GM21737 (cell line): Measurements from ENCODE around the gene DCUN1D2.
"Not testable (repeated sequence)": the region's sequence is repeated elsewhere in the genome, so short reads cannot be mapped to it uniquely, and the experiment has no call there.

Experiments used
- ATAC-seq: cut with Tn5 transposase; IDR thresholded peaks from one replicate; pipeline ENCODE4 v1.9.1; 2021; ENCODE audit warnings: mild to moderate bottlenecking, moderate library complexity; ENCODE audit not compliant: unreplicated experiment

The DCUN1D2 gene

GRCh38 chr13:113468472-113469201, 21.9 kb downstream of the DCUN1D2 start:
- ATAC-seq = no peak

- no peak for ATAC-seq
Observed at GRCh38 chr13:113468029-113468428, 22.5 kb downstream of the DCUN1D2 start.

GRCh38 chr13:113466383-113466782, 24.1 kb downstream of the DCUN1D2 start:
- no peak for ATAC-seq

GRCh38 chr13:113465300-113465699, 25.2 kb downstream of the DCUN1D2 start:
- ATAC-seq = no peak

- no peak for ATAC-seq
Observed at GRCh38 chr13:113464476-113464875, 26.0 kb downstream of the DCUN1D2 start.

- ATAC-seq = no peak
Observed at GRCh38 chr13:113461022-113461751, 29.3 kb downstream of the DCUN1D2 start.

GRCh38 chr13:113460599-113460998, 29.9 kb downstream of the DCUN1D2 start:
- no peak for ATAC-seq

GRCh38 chr13:113460064-113460555, 30.4 kb downstream of the DCUN1D2 start:
- no peak for ATAC-seq

GRCh38 chr13:113458253-113459065, 32.1 kb downstream of the DCUN1D2 start:
- no peak for ATAC-seq

- no peak for ATAC-seq
Observed at GRCh38 chr13:113457510-113457909, 33.0 kb downstream of the DCUN1D2 start.

- ATAC-seq = no peak
Observed at GRCh38 chr13:113456116-113456702, 34.3 kb downstream of the DCUN1D2 start.

- ATAC-seq = no peak
Observed at GRCh38 chr13:113455384-113455783, 35.1 kb downstream of the DCUN1D2 start.

GRCh38 chr13:113454936-113455335, 35.6 kb downstream of the DCUN1D2 start:
- ATAC-seq = no peak

- ATAC-seq = no peak
Observed at GRCh38 chr13:113452942-113453901, 37.3 kb downstream of the DCUN1D2 start, which contains the start of gene ADPRHL1. Gene ADPRHL1, minus strand, starts transcription at chr13:113453488. Its CDS starts 51 bp downstream, at chr13:113453437.

GRCh38 chr13:113452466-113452865, 38.0 kb downstream of the DCUN1D2 start:
- ATAC-seq = no peak

- no peak for ATAC-seq
Observed at GRCh38 chr13:113451951-113452421, 38.5 kb downstream of the DCUN1D2 start.

- not testable (repeated sequence) for ATAC-seq
Observed at GRCh38 chr13:113450861-113451620, 39.5 kb downstream of the DCUN1D2 start.

- not testable (repeated sequence) for ATAC-seq
Observed at GRCh38 chr13:113450348-113450744, 40.2 kb downstream of the DCUN1D2 start.
